IMR-90 (cell line): Measurements from ENCODE around the gene RPL31. TPM values are rescaled to one million over a fixed set of nuclear protein-coding genes. Genes with fewer than 3 reads are reported as not detected.

Experiments used
- ATAC-seq: fragments of 200-7000 bp; cut with Tn5 transposase; 2 replicates; pipeline ENCODE4 v1.9.1; 2020; ENCODE audit warnings: low read depth, mild to moderate bottlenecking, moderate library complexity
- BruUV-seq: library from RNA; stranded (reverse); fragments of 400-500 nt; replicated peaks from 2 replicates; lab custom pipeline; 2021; lab: Mats Ljungman, UMichigan
- CTCF ChIA-PET: fragments of 300-600 bp; formaldehyde crosslinking; extraction: SDS; loops from one replicate; lab custom pipeline; 2021; ENCODE audit warnings: antibody characterized with exemption; lab: Yijun Ruan, JAX
- POLR2A ChIA-PET: fragments of 300-600 bp; sonication (Branson Sonifier 250); formaldehyde crosslinking; loops from one replicate; lab custom pipeline; 2022; ENCODE audit warnings: antibody characterized with exemption; ENCODE audit not compliant: unreplicated experiment; lab: Charles Lee
- DNase-seq: peaks from one replicate; pipeline ENCODE4 v3.0.0; 2013
- H2AFZ ChIP-seq: replicated peaks from 2 replicates; pipeline ENCODE3; 2013; ENCODE audit warnings: low read length, mild to moderate bottlenecking; ENCODE audit not compliant: poor library complexity
- H2AK5ac ChIP-seq: 2 replicates; pipeline ENCODE4 v1.6.1; 2013; ENCODE audit warnings: low read depth, low read length, inconsistent platforms
- H2AK9ac ChIP-seq: replicated peaks from 2 replicates; pipeline ENCODE3; 2013; ENCODE audit warnings: mild to moderate bottlenecking, low read depth, low read length, moderate library complexity; ENCODE audit not compliant: poor library complexity
- H2BK120ac ChIP-seq: 2 replicates; pipeline ENCODE4 v1.6.1; 2013; ENCODE audit warnings: low read depth, low read length, inconsistent platforms
- H2BK15ac ChIP-seq: 3 replicates; pipeline ENCODE4 v1.6.1; 2013; ENCODE audit warnings: low read depth, low read length, inconsistent platforms
- H2BK20ac ChIP-seq: 2 replicates; pipeline ENCODE4 v1.6.1; 2013; ENCODE audit warnings: low read depth, mild to moderate bottlenecking, inconsistent platforms, low read length, moderate library complexity
- H2BK5ac ChIP-seq: 2 replicates; pipeline ENCODE4 v1.6.1; 2013; ENCODE audit warnings: mild to moderate bottlenecking, low read depth, low read length, inconsistent platforms; ENCODE audit not compliant: poor library complexity, severe bottlenecking
- H3K14ac ChIP-seq: replicated peaks from 2 replicates; pipeline ENCODE4 v1.6.1; 2013; ENCODE audit warnings: low read depth, low read length, inconsistent platforms
- H3K18ac ChIP-seq: 2 replicates; pipeline ENCODE4 v1.6.1; 2013; ENCODE audit warnings: low read depth, low read length, control low read depth
- H3K23ac ChIP-seq: 2 replicates; pipeline ENCODE4 v1.6.1; 2013; ENCODE audit warnings: low read depth, low read length, inconsistent platforms
- H3K27ac ChIP-seq: 2 replicates; pipeline ENCODE4 v1.5.1; 2013; ENCODE audit warnings: mild to moderate bottlenecking, control low read depth, low read length; ENCODE audit not compliant: insufficient read depth
- H3K27me3 ChIP-seq: 2 replicates; pipeline ENCODE4 v1.6.1; 2013; ENCODE audit warnings: low read length; ENCODE audit not compliant: control insufficient read depth, insufficient read depth
- H3K36me3 ChIP-seq: 2 replicates; pipeline ENCODE4 v1.6.1; 2013; ENCODE audit warnings: low read length, mixed read lengths; ENCODE audit not compliant: control insufficient read depth, insufficient read depth
- H3K4ac ChIP-seq: 2 replicates; pipeline ENCODE4 v1.6.1; 2013; ENCODE audit warnings: low read depth, low read length, inconsistent platforms
- H3K4me1 ChIP-seq: 2 replicates; pipeline ENCODE4 v1.6.1; 2013; ENCODE audit warnings: low read length, mixed read lengths; ENCODE audit not compliant: control insufficient read depth, insufficient read depth
- H3K4me2 ChIP-seq: 2 replicates; pipeline ENCODE4 v1.6.1; 2013; ENCODE audit warnings: low read depth, mild to moderate bottlenecking, control low read depth, low read length, moderate library complexity
- H3K4me3 ChIP-seq: 2 replicates; pipeline ENCODE4 v1.5.1; 2013; ENCODE audit warnings: low read depth, mild to moderate bottlenecking, control low read depth, low read length, moderate library complexity; ENCODE audit not compliant: insufficient read depth
- H3K56ac ChIP-seq: 2 replicates; pipeline ENCODE4 v1.6.1; 2013; ENCODE audit warnings: low read length, inconsistent platforms; ENCODE audit not compliant: insufficient read depth; ENCODE audit errors: extremely low read depth
- H3K79me1 ChIP-seq, 2 experiments: 2 replicates each; pipeline ENCODE4 v1.6.1; 2013; ENCODE audit warnings: low read length in 2 of 2, inconsistent platforms in 1 of 2, low read depth in 1 of 2
- H3K9ac ChIP-seq: 2 replicates; pipeline ENCODE4 v1.6.1; 2013; ENCODE audit warnings: low read depth, low read length, control low read depth
- H3K9me1 ChIP-seq: 2 replicates; pipeline ENCODE4 v1.6.1; 2013; ENCODE audit warnings: low read length, inconsistent platforms; ENCODE audit not compliant: insufficient read depth
- H3K9me3 ChIP-seq: 2 replicates; pipeline ENCODE4 v1.6.1; 2013; ENCODE audit warnings: low read length; ENCODE audit not compliant: control insufficient read depth, insufficient read depth
- H4K20me1 ChIP-seq: 2 replicates; pipeline ENCODE4 v1.6.1; 2013; ENCODE audit warnings: low read length, inconsistent platforms; ENCODE audit not compliant: insufficient read depth
- H4K5ac ChIP-seq: 2 replicates; pipeline ENCODE4 v1.6.1; 2013; ENCODE audit warnings: mild to moderate bottlenecking, low read depth, low read length, control low read depth
- H4K8ac ChIP-seq, 2 experiments: 2 replicates each; pipeline ENCODE4 v1.6.1; 2013; ENCODE audit warnings: low read depth in 2 of 2, low read length in 2 of 2, control low read depth in 1 of 2, inconsistent platforms in 1 of 2
- H4K91ac ChIP-seq: 2 replicates; pipeline ENCODE4 v1.6.1; 2013; ENCODE audit warnings: low read depth, low read length, inconsistent platforms; ENCODE audit not compliant: insufficient read depth
- CEBPB ChIP-seq: IDR thresholded peaks from 2 replicates; pipeline ENCODE4 v1.6.1; 2012; ENCODE audit warnings: low read depth, low read length, improper control_type of control experiment
- CHD1 ChIP-seq: IDR thresholded peaks from 2 replicates; pipeline ENCODE4 v1.6.1; 2012; ENCODE audit warnings: low read depth, low read length, improper control_type of control experiment
- CTCF ChIP-seq: conservative IDR thresholded peaks from 2 replicates; pipeline ENCODE4 v1.5.1; 2012; ENCODE audit warnings: mild to moderate bottlenecking, low read depth, low read length, improper control_type of control experiment
- ELK1 ChIP-seq: fragments of 150-350 bp; IDR thresholded peaks from 2 replicates; pipeline ENCODE4 v1.6.1; 2016; ENCODE audit warnings: low read depth, mild to moderate bottlenecking, low read length, moderate library complexity, borderline replicate concordance
- FOS ChIP-seq: fragments of 150-350 bp; IDR thresholded peaks from 2 replicates; pipeline ENCODE4 v1.6.1; 2016; ENCODE audit warnings: low read depth, low read length
- MAFK ChIP-seq: IDR thresholded peaks from 2 replicates; pipeline ENCODE4 v1.6.1; 2012; ENCODE audit warnings: low read depth, low read length, improper control_type of control experiment
- MAZ ChIP-seq: IDR thresholded peaks from 2 replicates; pipeline ENCODE4 v1.6.1; 2012; ENCODE audit warnings: low read depth, mild to moderate bottlenecking, low read length, improper control_type of control experiment, moderate library complexity, borderline replicate concordance
- MXI1 ChIP-seq: IDR thresholded peaks from 2 replicates; pipeline ENCODE4 v1.6.1; 2012; ENCODE audit warnings: low read depth, mild to moderate bottlenecking, low read length, moderate library complexity, borderline replicate concordance
- RAD21 ChIP-seq: IDR thresholded peaks from 2 replicates; pipeline ENCODE4 v1.6.1; 2012; ENCODE audit warnings: low read length, improper control_type of control experiment
- SMC3 ChIP-seq: fragments of 150-350 bp; IDR thresholded peaks from 2 replicates; pipeline ENCODE4 v1.6.1; 2016; ENCODE audit warnings: low read depth, mild to moderate bottlenecking, antibody characterized with exemption, low read length, moderate library complexity
- USF2 ChIP-seq: fragments of 150-350 bp; IDR thresholded peaks from 2 replicates; pipeline ENCODE4 v1.6.1; 2017; ENCODE audit warnings: mild to moderate bottlenecking, antibody characterized with exemption, low read length, low read depth
- whole genome bisulfite sequencing, 2 experiments: methylation state at CpG; one replicate each; pipeline versions ENCODE4 v1.1.5 to v1.1.7; 2013; ENCODE audit warnings: missing lambda C conversion rate in 2 of 2; ENCODE audit not compliant: insufficient read length in 1 of 2; ENCODE audit errors: extremely low coverage in 2 of 2; 5-methylcytosine and 5-hydroxymethylcytosine counted together
- dilution Hi-C: fragments of 300-500 bp; cut with HindIII; formaldehyde crosslinking; loops from one replicate; pipeline ENCODE4 v1.14.3; 2018; ENCODE audit warnings: low sequenced_read_pairs; ENCODE audit not compliant: unreplicated experiment
- in situ Hi-C: fragments of 300-500 bp; cut with MboI; formaldehyde crosslinking; loops from 3 replicates; pipeline ENCODE4 v1.14.3; 2019; ENCODE audit warnings: low sequenced_read_pairs, inconsistent platforms, mixed read lengths
- intact Hi-C: fragments of 100-400 bp; cut with micrococcal nuclease; formaldehyde crosslinking; loops from 2 replicates; pipeline ENCODE4 v1.10.0; 2022
- polyA plus RNA-seq, 3 experiments: library from polyadenylated mRNA; depleted of rRNA; stranded (reverse); fragments of >200 nt; gene quantifications; 2 replicates each; pipeline ENCODE4 v1.2.3, GENCODE V29; 2012; ENCODE audit warnings: low replicate concordance in 1 of 3
- total RNA-seq: library from RNA; depleted of rRNA; stranded (reverse); fragments of >200 nt; gene quantifications from 2 replicates; pipeline ENCODE4 v1.2.3, GENCODE V29; 2012

RPL31 gene
- total and polyA plus RNA-seq, 2 of the 4 experiments (the other 2 are of a cell fraction): 358 to 2,908 TPM

GRCh38 chr2:101052147-101052546, 50.1 kb downstream of the RPL31 start:
- no peak overlapping the region for H4K5ac ChIP-seq
- no peak overlapping the region for H3K4me2 ChIP-seq
- H3K18ac ChIP-seq: no peak overlapping the region
- no peaks in the 10 kb centered on the region for H4K20me1 ChIP-seq
- intact Hi-C loops: no loop called here
- no peak overlapping the region for H2AFZ ChIP-seq
- no peak overlapping the region for H3K9ac ChIP-seq
- no peak overlapping the region for H3K4me3 ChIP-seq
- H3K36me3 ChIP-seq: no peaks in the 10 kb centered on the region
- no peak overlapping the region for H3K27ac ChIP-seq
- no peaks in the 10 kb centered on the region for H3K9me3 ChIP-seq
- 0 out of 4 replicates have a peak, but pooled peaks cover 0 to 4% of the 10 kb centered on the region in 2 experiments for H3K79me1 ChIP-seq
- no peaks in the 10 kb centered on the region; the same call in 1 of the 2 replicates for H3K4me1 ChIP-seq
- DNase-seq: no peak
- H3K9me1 ChIP-seq: no peaks in the 10 kb centered on the region; the same call in 1 of the 2 replicates
- no peak overlapping the region for H2AK9ac ChIP-seq
- H2AK5ac ChIP-seq: no peak overlapping the region
- CTCF ChIA-PET: no interaction called here
- WGBS, 2 experiments: no CpG with 5 or more reads among the region's 5 CpGs
- no peak overlapping the region for H3K56ac ChIP-seq
- H2BK120ac ChIP-seq: no peak overlapping the region
- H2BK20ac ChIP-seq: no peak overlapping the region
- H3K27me3 ChIP-seq: no peaks in the 10 kb centered on the region
- in situ Hi-C loops: no loop called here
- no peak overlapping the region for H2BK15ac ChIP-seq
- TF ChIP-seq CEBPB (no peak), FOS (no peak), USF2 (no peak), CTCF (no peak), ELK1 (no peak), MAFK (no peak), CHD1 (no peak), SMC3 (no peak), MAZ (no peak), MXI1 (no peak), RAD21 (no peak)
- H3K14ac ChIP-seq: no peak overlapping the region
- H4K8ac ChIP-seq: no peak overlapping the region
- POLR2A ChIA-PET: no interaction called here
- H3K23ac ChIP-seq: no peak overlapping the region
- no peak for ATAC-seq
- BruUV-seq: no TSS peak
- no peak overlapping the region for H3K4ac ChIP-seq
- dilution Hi-C loops: no loop called here
- no peak overlapping the region for H2BK5ac ChIP-seq
- H4K91ac ChIP-seq: no peak overlapping the region
